Measurements from ENCODE around the gene LAMC2.

The LAMC2 gene

GRCh38 chr1:183284086-183284485 is 98.0 kb downstream of the LAMC2 start:
- no peak for TF ChIP-seq REST (IDR thresholded peaks at IDR 0.05; ENCODE audit: insufficient read depth in 1 of 2, low read depth in 2 of 2, low read length in 2 of 2)
- TF ChIP-seq SIN3A (IDR thresholded peaks at IDR 0.05; ENCODE audit: borderline replicate concordance, insufficient read depth, low read length): no peak
- TF ChIP-seq FOXP2 (optimal IDR thresholded peaks at IDR 0.05; ENCODE audit: borderline replicate concordance, extremely low read depth, extremely low read length, insufficient read depth): no peak
- TF ChIP-seq TAF1 (IDR thresholded peaks at IDR 0.05; ENCODE audit: borderline replicate concordance, insufficient read depth, low read length): no peak
- TF ChIP-seq POLR2AphosphoS5 (IDR thresholded peaks at IDR 0.05; ENCODE audit: low read depth, low read length): no peak

- no peak for TF ChIP-seq REST (IDR thresholded peaks at IDR 0.05; ENCODE audit: insufficient read depth in 1 of 2, low read depth in 2 of 2, low read length in 2 of 2)
- TF ChIP-seq POLR2AphosphoS5 (IDR thresholded peaks at IDR 0.05; ENCODE audit: low read depth, low read length): no peak
- TF ChIP-seq FOXP2 (optimal IDR thresholded peaks at IDR 0.05; ENCODE audit: borderline replicate concordance, extremely low read depth, extremely low read length, insufficient read depth): no peak
- no peak for TF ChIP-seq SIN3A (IDR thresholded peaks at IDR 0.05; ENCODE audit: borderline replicate concordance, insufficient read depth, low read length)
- TF ChIP-seq TAF1 (IDR thresholded peaks at IDR 0.05; ENCODE audit: borderline replicate concordance, insufficient read depth, low read length): no peak
Measured at GRCh38 chr1:183285256-183285655, 99.2 kb downstream of the LAMC2 start.

- TF ChIP-seq SIN3A (IDR thresholded peaks at IDR 0.05; ENCODE audit: borderline replicate concordance, insufficient read depth, low read length): no peak
- TF ChIP-seq FOXP2 (optimal IDR thresholded peaks at IDR 0.05; ENCODE audit: borderline replicate concordance, extremely low read depth, extremely low read length, insufficient read depth): no peak
- no peak for TF ChIP-seq TAF1 (IDR thresholded peaks at IDR 0.05; ENCODE audit: borderline replicate concordance, insufficient read depth, low read length)
- TF ChIP-seq POLR2AphosphoS5 (IDR thresholded peaks at IDR 0.05; ENCODE audit: low read depth, low read length): no peak
- TF ChIP-seq REST (IDR thresholded peaks at IDR 0.05; ENCODE audit: insufficient read depth in 1 of 2, low read depth in 2 of 2, low read length in 2 of 2): no peak
Measured at GRCh38 chr1:183285746-183286145, 99.7 kb downstream of the LAMC2 start.

- no peak for TF ChIP-seq TAF1 (IDR thresholded peaks at IDR 0.05; ENCODE audit: borderline replicate concordance, insufficient read depth, low read length)
- TF ChIP-seq SIN3A (IDR thresholded peaks at IDR 0.05; ENCODE audit: borderline replicate concordance, insufficient read depth, low read length): no peak
- no peak for TF ChIP-seq FOXP2 (optimal IDR thresholded peaks at IDR 0.05; ENCODE audit: borderline replicate concordance, extremely low read depth, extremely low read length, insufficient read depth)
- TF ChIP-seq POLR2AphosphoS5 (IDR thresholded peaks at IDR 0.05; ENCODE audit: low read depth, low read length): no peak
- TF ChIP-seq REST (IDR thresholded peaks at IDR 0.05; ENCODE audit: insufficient read depth in 1 of 2, low read depth in 2 of 2, low read length in 2 of 2): no peak
Measured at GRCh38 chr1:183287191-183287675, 101.2 kb downstream of the LAMC2 start.

- TF ChIP-seq FOXP2 (optimal IDR thresholded peaks at IDR 0.05; ENCODE audit: borderline replicate concordance, extremely low read depth, extremely low read length, insufficient read depth) (no peak), SIN3A (IDR thresholded peaks at IDR 0.05; ENCODE audit: borderline replicate concordance, insufficient read depth, low read length) (no peak), REST (IDR thresholded peaks at IDR 0.05; ENCODE audit: insufficient read depth in 1 of 2, low read depth in 2 of 2, low read length in 2 of 2) (no peak), POLR2AphosphoS5 (IDR thresholded peaks at IDR 0.05; ENCODE audit: low read depth, low read length) (no peak), TAF1 (IDR thresholded peaks at IDR 0.05; ENCODE audit: borderline replicate concordance, insufficient read depth, low read length) (no peak)
Measured at GRCh38 chr1:183288583-183288982, 102.5 kb downstream of the LAMC2 start.

All from PFSK-1 (cell line).